HEK293 (cell line): ENCODE data around the gene TMPRSS6.

Experiments
- EGR2 ChIP-seq: fragments of 450-650 bp; formaldehyde crosslinking; IDR thresholded peaks from 2 replicates; pipeline ENCODE4 v1.5.1; 2016; ENCODE audit warnings: low read depth, missing biosample characterization, missing genetic modification characterization
- FEZF1 ChIP-seq: fragments of 450-650 bp; formaldehyde crosslinking; IDR thresholded peaks from 2 replicates; pipeline ENCODE4 v1.5.1; 2016; ENCODE audit warnings: missing biosample characterization, missing genetic modification characterization
- HOXD13 ChIP-seq: sonication (generic); formaldehyde crosslinking; IDR thresholded peaks from 2 replicates; pipeline ENCODE4 v1.8.0; 2022; ENCODE audit warnings: missing genetic modification reagents, borderline replicate concordance
- KLF10 ChIP-seq: fragments of 450-650 bp; IDR thresholded peaks from 2 replicates; pipeline ENCODE4 v1.5.1; 2018; ENCODE audit warnings: missing biosample characterization, mild to moderate bottlenecking, missing genetic modification characterization
- SETDB1 ChIP-seq: IDR thresholded peaks from one replicate; pipeline ENCODE4 v1.6.1; 2017; ENCODE audit warnings: mild to moderate bottlenecking, low read length, moderate library complexity, mixed read lengths; ENCODE audit not compliant: insufficient read length
- SP3 ChIP-seq: fragments of 450-650 bp; formaldehyde crosslinking; IDR thresholded peaks from 2 replicates; pipeline ENCODE4 v1.5.1; 2016; ENCODE audit warnings: missing biosample characterization, missing genetic modification characterization
- YY2 ChIP-seq: fragments of 450-650 bp; formaldehyde crosslinking; IDR thresholded peaks from 2 replicates; pipeline ENCODE4 v1.5.1; 2016; ENCODE audit warnings: missing biosample characterization, missing genetic modification characterization
- ZNF157 ChIP-seq: fragments of 450-650 bp; formaldehyde crosslinking; IDR thresholded peaks from 2 replicates; pipeline ENCODE4 v1.5.1; 2016; ENCODE audit warnings: missing biosample characterization, missing genetic modification characterization
- ZNF184 ChIP-seq: fragments of 450-650 bp; IDR thresholded peaks from 2 replicates; pipeline ENCODE4 v1.5.1; 2018; ENCODE audit warnings: missing biosample characterization, mild to moderate bottlenecking, missing genetic modification characterization
- ZNF214 ChIP-seq: fragments of 450-650 bp; formaldehyde crosslinking; IDR thresholded peaks from 2 replicates; pipeline ENCODE4 v1.5.1; 2017; ENCODE audit warnings: missing biosample characterization, mild to moderate bottlenecking, missing genetic modification characterization, borderline replicate concordance
- ZNF354C ChIP-seq: fragments of 450-650 bp; formaldehyde crosslinking; IDR thresholded peaks from 2 replicates; pipeline ENCODE4 v1.5.1; 2016; ENCODE audit warnings: missing biosample characterization, missing genetic modification characterization, low read depth, borderline replicate concordance
- ZNF514 ChIP-seq: fragments of 450-650 bp; formaldehyde crosslinking; IDR thresholded peaks from 2 replicates; pipeline ENCODE4 v1.5.1; 2016; ENCODE audit warnings: missing biosample characterization, missing genetic modification characterization
- ZNF521 ChIP-seq: fragments of 450-650 bp; formaldehyde crosslinking; IDR thresholded peaks from 2 replicates; pipeline ENCODE4 v1.5.1; 2017; ENCODE audit warnings: missing biosample characterization, mild to moderate bottlenecking, missing genetic modification characterization
- ZNF549 ChIP-seq: fragments of 450-650 bp; IDR thresholded peaks from 2 replicates; pipeline ENCODE4 v1.5.1; 2018; ENCODE audit warnings: missing biosample characterization, missing genetic modification characterization, mild to moderate bottlenecking, inconsistent platforms, moderate library complexity
- ZNF747 ChIP-seq: fragments of 450-650 bp; formaldehyde crosslinking; IDR thresholded peaks from 2 replicates; pipeline ENCODE4 v1.5.1; 2016; ENCODE audit warnings: missing biosample characterization, missing genetic modification characterization
- TF ChIP-seq, protein P1 (sequence below): fragments of 450-650 bp; formaldehyde crosslinking; IDR thresholded peaks from 2 replicates; pipeline ENCODE4 v1.5.1; 2016; ENCODE audit warnings: missing biosample characterization, missing genetic modification characterization, borderline replicate concordance
- TF ChIP-seq, protein P2 (sequence below): fragments of 450-650 bp; formaldehyde crosslinking; IDR thresholded peaks from 2 replicates; pipeline ENCODE4 v1.5.0; 2017; ENCODE audit warnings: missing biosample characterization, missing genetic modification characterization, borderline replicate concordance
- TF ChIP-seq, protein P3 (sequence below): fragments of 450-650 bp; formaldehyde crosslinking; IDR thresholded peaks from 2 replicates; pipeline ENCODE4 v1.5.1; 2016; ENCODE audit warnings: missing biosample characterization, missing genetic modification characterization, low read depth
- TF ChIP-seq, protein P4 (sequence below): fragments of 450-650 bp; formaldehyde crosslinking; IDR thresholded peaks from 2 replicates; pipeline ENCODE4 v1.5.1; 2016; ENCODE audit warnings: missing biosample characterization, missing genetic modification characterization
- TF ChIP-seq, protein P5 (sequence below): fragments of 450-650 bp; formaldehyde crosslinking; IDR thresholded peaks from 2 replicates; pipeline ENCODE4 v1.5.1; 2016; ENCODE audit warnings: missing biosample characterization, missing genetic modification characterization

The TMPRSS6 gene

DNA sequence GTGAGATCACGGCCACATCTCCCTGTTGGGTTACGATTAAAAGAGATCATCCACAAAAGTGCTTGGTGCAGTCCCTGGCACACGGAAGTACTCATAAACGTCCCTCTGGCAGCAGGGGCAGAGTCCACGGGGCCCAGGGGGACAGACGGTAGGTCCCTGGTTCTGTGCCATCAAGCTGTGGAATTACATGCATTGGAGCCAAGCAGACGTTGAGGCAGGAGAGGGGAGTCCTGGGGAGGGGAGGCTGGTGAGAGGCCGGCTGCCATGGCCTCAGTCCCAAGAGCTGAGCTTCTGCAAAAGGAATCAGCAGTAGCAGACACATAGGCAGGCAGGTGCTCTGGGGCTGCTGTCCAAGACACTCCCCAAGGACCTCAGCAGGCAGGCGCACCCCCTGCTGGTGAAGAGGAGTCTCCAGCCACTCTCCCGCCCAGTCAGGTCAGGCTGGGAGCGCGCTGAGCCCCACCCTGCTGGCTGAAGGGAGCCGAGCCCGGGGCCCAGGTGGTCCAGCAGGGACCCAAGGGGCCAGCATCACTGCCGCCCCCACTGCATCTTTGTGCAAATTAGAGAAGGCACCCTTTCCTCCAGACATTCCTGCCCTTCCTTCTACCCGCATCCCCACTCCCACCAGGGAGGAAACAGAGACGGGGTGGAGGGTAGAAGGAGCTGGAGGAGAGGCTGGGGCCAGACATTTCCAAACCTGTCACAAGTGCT lies 65.5 kb downstream of the TMPRSS6 start (continued):
- TF ChIP-seq, protein P1, sequence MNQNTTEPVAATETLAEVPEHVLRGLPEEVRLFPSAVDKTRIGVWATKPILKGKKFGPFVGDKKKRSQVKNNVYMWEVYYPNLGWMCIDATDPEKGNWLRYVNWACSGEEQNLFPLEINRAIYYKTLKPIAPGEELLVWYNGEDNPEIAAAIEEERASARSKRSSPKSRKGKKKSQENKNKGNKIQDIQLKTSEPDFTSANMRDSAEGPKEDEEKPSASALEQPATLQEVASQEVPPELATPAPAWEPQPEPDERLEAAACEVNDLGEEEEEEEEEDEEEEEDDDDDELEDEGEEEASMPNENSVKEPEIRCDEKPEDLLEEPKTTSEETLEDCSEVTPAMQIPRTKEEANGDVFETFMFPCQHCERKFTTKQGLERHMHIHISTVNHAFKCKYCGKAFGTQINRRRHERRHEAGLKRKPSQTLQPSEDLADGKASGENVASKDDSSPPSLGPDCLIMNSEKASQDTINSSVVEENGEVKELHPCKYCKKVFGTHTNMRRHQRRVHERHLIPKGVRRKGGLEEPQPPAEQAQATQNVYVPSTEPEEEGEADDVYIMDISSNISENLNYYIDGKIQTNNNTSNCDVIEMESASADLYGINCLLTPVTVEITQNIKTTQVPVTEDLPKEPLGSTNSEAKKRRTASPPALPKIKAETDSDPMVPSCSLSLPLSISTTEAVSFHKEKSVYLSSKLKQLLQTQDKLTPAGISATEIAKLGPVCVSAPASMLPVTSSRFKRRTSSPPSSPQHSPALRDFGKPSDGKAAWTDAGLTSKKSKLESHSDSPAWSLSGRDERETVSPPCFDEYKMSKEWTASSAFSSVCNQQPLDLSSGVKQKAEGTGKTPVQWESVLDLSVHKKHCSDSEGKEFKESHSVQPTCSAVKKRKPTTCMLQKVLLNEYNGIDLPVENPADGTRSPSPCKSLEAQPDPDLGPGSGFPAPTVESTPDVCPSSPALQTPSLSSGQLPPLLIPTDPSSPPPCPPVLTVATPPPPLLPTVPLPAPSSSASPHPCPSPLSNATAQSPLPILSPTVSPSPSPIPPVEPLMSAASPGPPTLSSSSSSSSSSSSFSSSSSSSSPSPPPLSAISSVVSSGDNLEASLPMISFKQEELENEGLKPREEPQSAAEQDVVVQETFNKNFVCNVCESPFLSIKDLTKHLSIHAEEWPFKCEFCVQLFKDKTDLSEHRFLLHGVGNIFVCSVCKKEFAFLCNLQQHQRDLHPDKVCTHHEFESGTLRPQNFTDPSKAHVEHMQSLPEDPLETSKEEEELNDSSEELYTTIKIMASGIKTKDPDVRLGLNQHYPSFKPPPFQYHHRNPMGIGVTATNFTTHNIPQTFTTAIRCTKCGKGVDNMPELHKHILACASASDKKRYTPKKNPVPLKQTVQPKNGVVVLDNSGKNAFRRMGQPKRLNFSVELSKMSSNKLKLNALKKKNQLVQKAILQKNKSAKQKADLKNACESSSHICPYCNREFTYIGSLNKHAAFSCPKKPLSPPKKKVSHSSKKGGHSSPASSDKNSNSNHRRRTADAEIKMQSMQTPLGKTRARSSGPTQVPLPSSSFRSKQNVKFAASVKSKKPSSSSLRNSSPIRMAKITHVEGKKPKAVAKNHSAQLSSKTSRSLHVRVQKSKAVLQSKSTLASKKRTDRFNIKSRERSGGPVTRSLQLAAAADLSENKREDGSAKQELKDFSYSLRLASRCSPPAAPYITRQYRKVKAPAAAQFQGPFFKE (tag by site-specific recombination), result no peak
- no peak for TF ChIP-seq ZNF747 (tag by site-specific recombination)
- no peak for TF ChIP-seq HOXD13 (CRISPR knock-in tag)
- TF ChIP-seq, protein P2, sequence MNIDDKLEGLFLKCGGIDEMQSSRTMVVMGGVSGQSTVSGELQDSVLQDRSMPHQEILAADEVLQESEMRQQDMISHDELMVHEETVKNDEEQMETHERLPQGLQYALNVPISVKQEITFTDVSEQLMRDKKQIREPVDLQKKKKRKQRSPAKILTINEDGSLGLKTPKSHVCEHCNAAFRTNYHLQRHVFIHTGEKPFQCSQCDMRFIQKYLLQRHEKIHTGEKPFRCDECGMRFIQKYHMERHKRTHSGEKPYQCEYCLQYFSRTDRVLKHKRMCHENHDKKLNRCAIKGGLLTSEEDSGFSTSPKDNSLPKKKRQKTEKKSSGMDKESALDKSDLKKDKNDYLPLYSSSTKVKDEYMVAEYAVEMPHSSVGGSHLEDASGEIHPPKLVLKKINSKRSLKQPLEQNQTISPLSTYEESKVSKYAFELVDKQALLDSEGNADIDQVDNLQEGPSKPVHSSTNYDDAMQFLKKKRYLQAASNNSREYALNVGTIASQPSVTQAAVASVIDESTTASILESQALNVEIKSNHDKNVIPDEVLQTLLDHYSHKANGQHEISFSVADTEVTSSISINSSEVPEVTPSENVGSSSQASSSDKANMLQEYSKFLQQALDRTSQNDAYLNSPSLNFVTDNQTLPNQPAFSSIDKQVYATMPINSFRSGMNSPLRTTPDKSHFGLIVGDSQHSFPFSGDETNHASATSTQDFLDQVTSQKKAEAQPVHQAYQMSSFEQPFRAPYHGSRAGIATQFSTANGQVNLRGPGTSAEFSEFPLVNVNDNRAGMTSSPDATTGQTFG (tag by site-specific recombination), result no peak
- TF ChIP-seq SP3 (tag by site-specific recombination), result 0 out of 2 replicates have a peak, but pooled peaks have one; percentile 16
- TF ChIP-seq, protein P3, sequence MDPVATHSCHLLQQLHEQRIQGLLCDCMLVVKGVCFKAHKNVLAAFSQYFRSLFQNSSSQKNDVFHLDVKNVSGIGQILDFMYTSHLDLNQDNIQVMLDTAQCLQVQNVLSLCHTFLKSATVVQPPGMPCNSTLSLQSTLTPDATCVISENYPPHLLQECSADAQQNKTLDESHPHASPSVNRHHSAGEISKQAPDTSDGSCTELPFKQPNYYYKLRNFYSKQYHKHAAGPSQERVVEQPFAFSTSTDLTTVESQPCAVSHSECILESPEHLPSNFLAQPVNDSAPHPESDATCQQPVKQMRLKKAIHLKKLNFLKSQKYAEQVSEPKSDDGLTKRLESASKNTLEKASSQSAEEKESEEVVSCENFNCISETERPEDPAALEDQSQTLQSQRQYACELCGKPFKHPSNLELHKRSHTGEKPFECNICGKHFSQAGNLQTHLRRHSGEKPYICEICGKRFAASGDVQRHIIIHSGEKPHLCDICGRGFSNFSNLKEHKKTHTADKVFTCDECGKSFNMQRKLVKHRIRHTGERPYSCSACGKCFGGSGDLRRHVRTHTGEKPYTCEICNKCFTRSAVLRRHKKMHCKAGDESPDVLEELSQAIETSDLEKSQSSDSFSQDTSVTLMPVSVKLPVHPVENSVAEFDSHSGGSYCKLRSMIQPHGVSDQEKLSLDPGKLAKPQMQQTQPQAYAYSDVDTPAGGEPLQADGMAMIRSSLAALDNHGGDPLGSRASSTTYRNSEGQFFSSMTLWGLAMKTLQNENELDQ, result no peak
- no peak for TF ChIP-seq ZNF214
- TF ChIP-seq FEZF1 (tag by site-specific recombination), result no peak
- TF ChIP-seq SETDB1, result no peak
- TF ChIP-seq ZNF157 (tag by site-specific recombination), result no peak
- TF ChIP-seq ZNF354C (tag by site-specific recombination), result no peak
- TF ChIP-seq, protein P4, sequence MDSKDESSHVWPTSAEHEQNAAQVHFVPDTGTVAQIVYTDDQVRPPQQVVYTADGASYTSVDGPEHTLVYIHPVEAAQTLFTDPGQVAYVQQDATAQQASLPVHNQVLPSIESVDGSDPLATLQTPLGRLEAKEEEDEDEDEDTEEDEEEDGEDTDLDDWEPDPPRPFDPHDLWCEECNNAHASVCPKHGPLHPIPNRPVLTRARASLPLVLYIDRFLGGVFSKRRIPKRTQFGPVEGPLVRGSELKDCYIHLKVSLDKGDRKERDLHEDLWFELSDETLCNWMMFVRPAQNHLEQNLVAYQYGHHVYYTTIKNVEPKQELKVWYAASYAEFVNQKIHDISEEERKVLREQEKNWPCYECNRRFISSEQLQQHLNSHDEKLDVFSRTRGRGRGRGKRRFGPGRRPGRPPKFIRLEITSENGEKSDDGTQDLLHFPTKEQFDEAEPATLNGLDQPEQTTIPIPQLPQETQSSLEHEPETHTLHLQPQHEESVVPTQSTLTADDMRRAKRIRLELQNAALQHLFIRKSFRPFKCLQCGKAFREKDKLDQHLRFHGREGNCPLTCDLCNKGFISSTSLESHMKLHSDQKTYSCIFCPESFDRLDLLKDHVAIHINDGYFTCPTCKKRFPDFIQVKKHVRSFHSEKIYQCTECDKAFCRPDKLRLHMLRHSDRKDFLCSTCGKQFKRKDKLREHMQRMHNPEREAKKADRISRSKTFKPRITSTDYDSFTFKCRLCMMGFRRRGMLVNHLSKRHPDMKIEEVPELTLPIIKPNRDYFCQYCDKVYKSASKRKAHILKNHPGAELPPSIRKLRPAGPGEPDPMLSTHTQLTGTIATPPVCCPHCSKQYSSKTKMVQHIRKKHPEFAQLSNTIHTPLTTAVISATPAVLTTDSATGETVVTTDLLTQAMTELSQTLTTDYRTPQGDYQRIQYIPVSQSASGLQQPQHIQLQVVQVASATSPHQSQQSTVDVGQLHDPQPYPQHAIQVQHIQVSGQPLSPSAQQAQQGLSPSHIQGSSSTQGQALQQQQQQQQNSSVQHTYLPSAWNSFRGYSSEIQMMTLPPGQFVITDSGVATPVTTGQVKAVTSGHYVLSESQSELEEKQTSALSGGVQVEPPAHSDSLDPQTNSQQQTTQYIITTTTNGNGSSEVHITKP (tag by site-specific recombination), result peak; percentile 93
- TF ChIP-seq, protein P5, sequence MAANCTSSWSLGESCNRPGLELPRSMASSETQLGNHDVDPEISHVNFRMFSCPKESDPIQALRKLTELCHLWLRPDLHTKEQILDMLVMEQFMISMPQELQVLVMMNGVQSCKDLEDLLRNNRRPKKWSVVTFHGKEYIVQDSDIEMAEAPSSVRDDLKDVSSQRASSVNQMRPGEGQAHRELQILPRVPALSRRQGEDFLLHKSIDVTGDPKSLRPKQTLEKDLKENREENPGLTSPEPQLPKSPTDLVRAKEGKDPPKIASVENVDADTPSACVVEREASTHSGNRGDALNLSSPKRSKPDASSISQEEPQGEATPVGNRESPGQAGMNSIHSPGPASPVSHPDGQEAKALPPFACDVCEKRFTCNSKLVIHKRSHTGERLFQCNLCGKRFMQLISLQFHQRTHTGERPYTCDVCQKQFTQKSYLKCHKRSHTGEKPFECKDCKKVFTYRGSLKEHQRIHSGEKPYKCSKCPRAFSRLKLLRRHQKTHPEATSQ, result no peak
- no peak for TF ChIP-seq ZNF184 (tag by site-specific recombination)
- TF ChIP-seq ZNF514 (tag by site-specific recombination), result no peak
- no peak for TF ChIP-seq KLF10 (tag by site-specific recombination)
- TF ChIP-seq EGR2 (tag by site-specific recombination), result no peak
- TF ChIP-seq YY2 (tag by site-specific recombination), result no peak
- TF ChIP-seq ZNF521, result no peak
- TF ChIP-seq ZNF549 (tag by site-specific recombination), result no peak
